ENCODE results near the gene PWWP2A.
"Not testable (repeated sequence)": the region's sequence is repeated elsewhere in the genome, so short reads cannot be mapped to it uniquely, and the experiment has no call there.

PWWP2A gene

GRCh38 chr5:160076997-160077396 lies 42.3 kb downstream of the PWWP2A start:
- DNase-seq (ENCODE audit: low spot score) = no peak

GRCh38 chr5:160075073-160075472 lies 44.2 kb downstream of the PWWP2A start:
- DNase-seq (ENCODE audit: low spot score) = no peak

GRCh38 chr5:160071916-160072315 lies 47.3 kb downstream of the PWWP2A start:
- no peak for DNase-seq (ENCODE audit: low spot score)

GRCh38 chr5:160071516-160071915 lies 47.7 kb downstream of the PWWP2A start:
- DNase-seq (ENCODE audit: low spot score) = peak; percentile 21

GRCh38 chr5:160069120-160069519 lies 50.1 kb downstream of the PWWP2A start:
- DNase-seq (ENCODE audit: low spot score) = not testable (repeated sequence)

- no peak for DNase-seq (ENCODE audit: low spot score)
Observed at GRCh38 chr5:160064995-160065614, 54.1 kb downstream of the PWWP2A start.

GRCh38 chr5:160064417-160064810 lies 54.8 kb downstream of the PWWP2A start:
- no peak for DNase-seq (ENCODE audit: low spot score)

- DNase-seq (ENCODE audit: low spot score) = no peak
Observed at GRCh38 chr5:160061770-160062169, 57.5 kb downstream of the PWWP2A start.

GRCh38 chr5:160060001-160060400 lies 59.2 kb downstream of the PWWP2A start:
- no peak for DNase-seq (ENCODE audit: low spot score)

- DNase-seq (ENCODE audit: low spot score) = no peak
Observed at GRCh38 chr5:160057256-160057655, 62.0 kb downstream of the PWWP2A start.

GRCh38 chr5:160054831-160055230 lies 64.4 kb downstream of the PWWP2A start:
- no peak for DNase-seq (ENCODE audit: low spot score)

- DNase-seq (ENCODE audit: low spot score) = no peak
Observed at GRCh38 chr5:160054047-160054446, 65.2 kb downstream of the PWWP2A start.

- no peak for DNase-seq (ENCODE audit: low spot score)
Observed at GRCh38 chr5:160049099-160049498, 70.2 kb downstream of the PWWP2A start.

- DNase-seq (ENCODE audit: low spot score) = no peak
Observed at GRCh38 chr5:160048131-160048530, 71.1 kb downstream of the PWWP2A start.

- no peak for DNase-seq (ENCODE audit: low spot score)
Observed at GRCh38 chr5:160047423-160047822, 71.8 kb downstream of the PWWP2A start.

GRCh38 chr5:160044967-160045366 lies 74.3 kb downstream of the PWWP2A start:
- no peak for DNase-seq (ENCODE audit: low spot score)

- no peak for DNase-seq (ENCODE audit: low spot score)
Observed at GRCh38 chr5:160044391-160044804, 74.9 kb downstream of the PWWP2A start.

GRCh38 chr5:160042671-160043070 lies 76.6 kb downstream of the PWWP2A start:
- DNase-seq (ENCODE audit: low spot score) = no peak

Data from putamen (tissue), 1 donor.